Suprapubic skin (tissue), 4 donors: ENCODE results near the gene TYSND1. TPM values are rescaled to one million over a fixed set of nuclear protein-coding genes. Genes with fewer than 3 reads are reported as not detected.

Source experiments
- DNase-seq, 2 donors: peaks; one replicate each; pipeline ENCODE4 v3.0.0-alpha.2; 2019; ENCODE audit warnings: low spot score in 2 of 2
- H3K27ac ChIP-seq: fragments of 200-600 bp; sonication (generic); one replicate; pipeline ENCODE4 v1.5.1; 2019
- H3K27me3 ChIP-seq: fragments of 200-600 bp; sonication (generic); one replicate; pipeline ENCODE4 v1.5.1; 2019
- H3K36me3 ChIP-seq: fragments of 200-600 bp; sonication (generic); one replicate; pipeline ENCODE4 v1.5.1; 2019
- H3K4me1 ChIP-seq: fragments of 200-600 bp; sonication (generic); one replicate; pipeline ENCODE4 v1.5.1; 2019
- H3K4me3 ChIP-seq: fragments of 200-600 bp; sonication (generic); one replicate; pipeline ENCODE4 v1.5.1; 2019; ENCODE audit warnings: mild to moderate bottlenecking
- H3K9me3 ChIP-seq: fragments of 200-600 bp; sonication (generic); one replicate; pipeline ENCODE4 v1.5.1; 2019
- CTCF ChIP-seq, 2 donors: fragments of 200-600 bp in 1 of 2; fragments of 450-650 bp in 1 of 2; sonication (generic) in 1 of 2; IDR thresholded peaks; one replicate each; pipeline ENCODE4 v1.5.1; 2016 to 2019; ENCODE audit warnings: antibody characterized with exemption in 2 of 2, mild to moderate bottlenecking in 1 of 2, moderate library complexity in 1 of 2
- EP300 ChIP-seq: sonication (generic); formaldehyde crosslinking; IDR thresholded peaks from one replicate; pipeline ENCODE4 v1.6.1; 2017; ENCODE audit warnings: antibody characterized with exemption
- POLR2A ChIP-seq, 2 donors: fragments of 450-650 bp; IDR thresholded peaks; one replicate each; pipeline ENCODE4 v1.6.1; 2017; ENCODE audit warnings: antibody characterized with exemption in 2 of 2, mild to moderate bottlenecking in 2 of 2, moderate library complexity in 2 of 2
- POLR2AphosphoS5 ChIP-seq, 3 donors: sonication (generic); formaldehyde crosslinking; IDR thresholded peaks; one replicate each; pipeline ENCODE4 v1.6.1; 2017; ENCODE audit warnings: antibody characterized with exemption in 3 of 3
- WGBS: methylation state at CpG from one replicate; pipeline ENCODE4 v1.1.5; 2018; 5-methylcytosine and 5-hydroxymethylcytosine counted together
- total RNA-seq, 4 donors: library from RNA; depleted of rRNA; stranded (reverse); fragments of >200 nt; gene quantifications; one replicate each; pipeline ENCODE4 v1.1.0, GENCODE V29; 2016

TYSND1 gene
- 10 to 100 TPM; 32.7 to 42.5 (median 35.2) TPM for total RNA-seq

- Histone ChIP-seq H3K27ac (peak within 1 kb of the TSS; percentile 98), H3K4me3 (peak within 1 kb of the TSS; percentile 91), H3K4me1 (peaks cover 39% of the 10 kb centered on the region), H3K9me3 (no peaks in the 10 kb centered on the region), H3K27me3 (no peaks in the 10 kb centered on the region), H3K36me3 (peaks cover 20% of the 10 kb centered on the region)
- WGBS, result 2% methylated on average over 37 of the region's 39 CpGs
- DNase-seq, result peak; percentile 98 to 99
- TF ChIP-seq POLR2AphosphoS5 (IDR thresholded peaks at IDR 0.05), result peak in 2 of 3 donors; percentile 55 to 70
- TF ChIP-seq EP300, result peak; percentile 4
- TF ChIP-seq CTCF (IDR thresholded peaks at IDR 0.05), result peak; percentile 40 to 77
- TF ChIP-seq POLR2A (IDR thresholded peaks at IDR 0.05), result peak in 1 of 2 donors; percentile 55
These were observed at the start of gene TYSND1 for GRCh38 chr10:70146489-70147258. TYSND1 (minus strand) TSS chr10:70146700; CDS start chr10:70146586, 114 bp downstream.

- 92% methylated on average over 7 of the region's 7 CpGs for WGBS
- H3K27ac ChIP-seq, result peak overlapping the region; percentile 82
- H3K4me1 ChIP-seq, result peaks cover 43% of the 10 kb centered on the region
These were observed 46.9 kb upstream of the TYSND1 start for GRCh38 chr10:70193391-70193844.

GRCh38 chr10:70192326-70192968, 45.9 kb upstream of the TYSND1 start:
- Histone ChIP-seq H3K4me3 (no peak overlapping the region), H3K36me3 (no peaks in the 10 kb centered on the region), H3K27ac (peak overlapping the region; percentile 82), H3K4me1 (peaks cover 43% of the 10 kb centered on the region), H3K27me3 (no peaks in the 10 kb centered on the region), H3K9me3 (no peaks in the 10 kb centered on the region)
- 45% methylated on average over 5 of the region's 5 CpGs for WGBS
- TF ChIP-seq POLR2AphosphoS5 (IDR thresholded peaks at IDR 0.05) (no peak), EP300 (no peak), POLR2A (IDR thresholded peaks at IDR 0.05) (no peak), CTCF (IDR thresholded peaks at IDR 0.05) (no peak)
- DNase-seq, result no peak

More at GRCh38 chr10:70193391-70193844, 46.9 kb upstream of the TYSND1 start:
- TF ChIP-seq POLR2AphosphoS5 (IDR thresholded peaks at IDR 0.05) (peak in 1 of 3 donors; percentile 29), CTCF (IDR thresholded peaks at IDR 0.05) (no peak)
- no peak for DNase-seq
- Histone ChIP-seq H3K27me3 (no peaks in the 10 kb centered on the region), H3K36me3 (peaks cover 5% of the 10 kb centered on the region), H3K4me3 (no peak overlapping the region), H3K9me3 (no peaks in the 10 kb centered on the region)

- Histone ChIP-seq H3K36me3 (no peaks in the 10 kb centered on the region), H3K4me1 (peaks cover 43% of the 10 kb centered on the region), H3K27ac (peak overlapping the region; percentile 33), H3K9me3 (no peaks in the 10 kb centered on the region), H3K4me3 (no peak overlapping the region), H3K27me3 (no peaks in the 10 kb centered on the region)
- TF ChIP-seq CTCF (IDR thresholded peaks at IDR 0.05) (no peak), POLR2A (IDR thresholded peaks at IDR 0.05) (no peak), POLR2AphosphoS5 (IDR thresholded peaks at IDR 0.05) (no peak), EP300 (no peak)
- DNase-seq, result no peak
These were observed 45.4 kb upstream of the TYSND1 start for GRCh38 chr10:70191972-70192305.
